MM.1S (cell line): ENCODE measurements around the gene CMIP.

Experiments
- DNase-seq: peaks from one replicate; pipeline ENCODE4 v3.0.0-alpha.2; 2015
- H2AFZ ChIP-seq: fragments of 300-600 bp; sonication (generic); 2 replicates; pipeline ENCODE4 v1.6.0; 2016; ENCODE audit warnings: antibody characterized with exemption, low read length
- H3F3A ChIP-seq: fragments of 300-600 bp; sonication (generic); 2 replicates; pipeline ENCODE4 v1.6.1; 2016; ENCODE audit warnings: mild to moderate bottlenecking, antibody characterized with exemption, low read length, moderate library complexity, mixed read lengths; ENCODE audit not compliant: insufficient read depth
- H3K27ac ChIP-seq: fragments of 300-600 bp; sonication (generic); 2 replicates; pipeline ENCODE4 v1.5.1; 2016; ENCODE audit warnings: mild to moderate bottlenecking, low read length
- H3K27me3 ChIP-seq: fragments of 300-600 bp; sonication (generic); replicated peaks from 2 replicates; pipeline ENCODE4 v1.6.0; 2016; ENCODE audit warnings: low read length; ENCODE audit not compliant: insufficient read depth
- H3K36me3 ChIP-seq: fragments of 300-600 bp; sonication (generic); replicated peaks from 2 replicates; pipeline ENCODE4 v1.6.1; 2016; ENCODE audit warnings: mild to moderate bottlenecking, low read length, mixed read lengths; ENCODE audit not compliant: insufficient read depth
- H3K4me1 ChIP-seq: fragments of 300-600 bp; sonication (generic); 2 replicates; pipeline ENCODE4 v1.6.1; 2016; ENCODE audit warnings: low read length, mixed read lengths
- H3K4me2 ChIP-seq: fragments of 300-600 bp; sonication (generic); 2 replicates; pipeline ENCODE4 v1.6.0; 2016; ENCODE audit warnings: low read depth, low read length
- H3K4me3 ChIP-seq: fragments of 300-600 bp; sonication (generic); 2 replicates; pipeline ENCODE4 v1.5.1; 2016; ENCODE audit warnings: low read length, mixed read lengths
- H3K79me2 ChIP-seq: fragments of 300-600 bp; sonication (generic); 2 replicates; pipeline ENCODE4 v1.6.1; 2016; ENCODE audit warnings: mixed run types, low read length, mixed read lengths
- H3K9ac ChIP-seq: fragments of 300-600 bp; sonication (generic); 2 replicates; pipeline ENCODE4 v1.6.1; 2016; ENCODE audit warnings: low read length, mixed read lengths
- H3K9me2 ChIP-seq: fragments of 300-600 bp; sonication (generic); replicated peaks from 2 replicates; pipeline ENCODE4 v1.6.1; 2016; ENCODE audit warnings: mild to moderate bottlenecking, low read length, mixed read lengths; ENCODE audit not compliant: insufficient read depth
- H3K9me3 ChIP-seq: fragments of 300-600 bp; sonication (generic); replicated peaks from 2 replicates; pipeline ENCODE4 v1.6.1; 2016; ENCODE audit warnings: mild to moderate bottlenecking, low read length, mixed read lengths; ENCODE audit not compliant: insufficient read depth
- H4K20me1 ChIP-seq: fragments of 300-600 bp; sonication (generic); 2 replicates; pipeline ENCODE4 v1.6.1; 2016; ENCODE audit warnings: mild to moderate bottlenecking, low read length, moderate library complexity, mixed read lengths; ENCODE audit not compliant: insufficient read depth
- EZH2 ChIP-seq: fragments of 300-600 bp; sonication (generic); optimal IDR thresholded peaks from 2 replicates; pipeline ENCODE3; 2017; ENCODE audit warnings: low read depth, mild to moderate bottlenecking, antibody characterized with exemption, low read length, mixed read lengths
- EZH2phosphoT487 ChIP-seq: fragments of 300-600 bp; sonication (generic); IDR thresholded peaks from 2 replicates; pipeline ENCODE4 v1.6.1; 2018; ENCODE audit warnings: antibody characterized with exemption, low read length
- TF ChIP-seq, protein P1 (sequence below): fragments of 300-600 bp; sonication (generic); IDR thresholded peaks from 2 replicates; pipeline ENCODE4 v1.5.1; 2016; ENCODE audit warnings: antibody characterized with exemption, low read length, mixed read lengths

The CMIP gene

DNA sequence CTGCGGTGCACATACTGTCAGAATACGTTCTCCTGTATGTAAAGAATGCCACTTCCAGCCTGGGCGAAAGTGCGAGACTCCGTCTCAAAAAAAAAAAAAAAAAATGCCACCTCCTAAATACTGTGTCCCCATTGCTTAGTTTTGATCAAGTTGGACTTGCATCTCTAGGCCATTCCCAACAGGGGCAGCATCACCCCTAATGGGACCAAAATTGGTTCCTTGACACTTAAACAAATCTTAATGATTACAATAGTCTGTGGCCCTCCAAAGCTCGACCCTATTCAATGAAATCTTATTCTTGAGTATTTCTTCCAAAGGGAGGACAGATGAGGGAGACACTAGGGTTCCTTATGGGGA, 179.8 kb downstream of the CMIP start:
- Histone ChIP-seq H3K4me2 (no peak overlapping the region), H3K27ac (no peak overlapping the region), H3K36me3 (no peaks in the 10 kb centered on the region), H3K9ac (no peak overlapping the region), H3K4me1 (peaks cover 16% of the 10 kb centered on the region), H3K4me3 (no peak overlapping the region), H4K20me1 (no peaks in the 10 kb centered on the region), H2AFZ (no peak overlapping the region), H3F3A (no peaks in the 10 kb centered on the region), H3K9me3 (no peaks in the 10 kb centered on the region), H3K79me2 (no peaks in the 10 kb centered on the region), H3K9me2 (no peaks in the 10 kb centered on the region), H3K27me3 (no peaks in the 10 kb centered on the region)
- TF ChIP-seq EZH2, result no peak
- TF ChIP-seq, protein P1, sequence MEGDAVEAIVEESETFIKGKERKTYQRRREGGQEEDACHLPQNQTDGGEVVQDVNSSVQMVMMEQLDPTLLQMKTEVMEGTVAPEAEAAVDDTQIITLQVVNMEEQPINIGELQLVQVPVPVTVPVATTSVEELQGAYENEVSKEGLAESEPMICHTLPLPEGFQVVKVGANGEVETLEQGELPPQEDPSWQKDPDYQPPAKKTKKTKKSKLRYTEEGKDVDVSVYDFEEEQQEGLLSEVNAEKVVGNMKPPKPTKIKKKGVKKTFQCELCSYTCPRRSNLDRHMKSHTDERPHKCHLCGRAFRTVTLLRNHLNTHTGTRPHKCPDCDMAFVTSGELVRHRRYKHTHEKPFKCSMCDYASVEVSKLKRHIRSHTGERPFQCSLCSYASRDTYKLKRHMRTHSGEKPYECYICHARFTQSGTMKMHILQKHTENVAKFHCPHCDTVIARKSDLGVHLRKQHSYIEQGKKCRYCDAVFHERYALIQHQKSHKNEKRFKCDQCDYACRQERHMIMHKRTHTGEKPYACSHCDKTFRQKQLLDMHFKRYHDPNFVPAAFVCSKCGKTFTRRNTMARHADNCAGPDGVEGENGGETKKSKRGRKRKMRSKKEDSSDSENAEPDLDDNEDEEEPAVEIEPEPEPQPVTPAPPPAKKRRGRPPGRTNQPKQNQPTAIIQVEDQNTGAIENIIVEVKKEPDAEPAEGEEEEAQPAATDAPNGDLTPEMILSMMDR, result no peak
- no peak for TF ChIP-seq EZH2phosphoT487
- DNase-seq, result no peak

DNA sequence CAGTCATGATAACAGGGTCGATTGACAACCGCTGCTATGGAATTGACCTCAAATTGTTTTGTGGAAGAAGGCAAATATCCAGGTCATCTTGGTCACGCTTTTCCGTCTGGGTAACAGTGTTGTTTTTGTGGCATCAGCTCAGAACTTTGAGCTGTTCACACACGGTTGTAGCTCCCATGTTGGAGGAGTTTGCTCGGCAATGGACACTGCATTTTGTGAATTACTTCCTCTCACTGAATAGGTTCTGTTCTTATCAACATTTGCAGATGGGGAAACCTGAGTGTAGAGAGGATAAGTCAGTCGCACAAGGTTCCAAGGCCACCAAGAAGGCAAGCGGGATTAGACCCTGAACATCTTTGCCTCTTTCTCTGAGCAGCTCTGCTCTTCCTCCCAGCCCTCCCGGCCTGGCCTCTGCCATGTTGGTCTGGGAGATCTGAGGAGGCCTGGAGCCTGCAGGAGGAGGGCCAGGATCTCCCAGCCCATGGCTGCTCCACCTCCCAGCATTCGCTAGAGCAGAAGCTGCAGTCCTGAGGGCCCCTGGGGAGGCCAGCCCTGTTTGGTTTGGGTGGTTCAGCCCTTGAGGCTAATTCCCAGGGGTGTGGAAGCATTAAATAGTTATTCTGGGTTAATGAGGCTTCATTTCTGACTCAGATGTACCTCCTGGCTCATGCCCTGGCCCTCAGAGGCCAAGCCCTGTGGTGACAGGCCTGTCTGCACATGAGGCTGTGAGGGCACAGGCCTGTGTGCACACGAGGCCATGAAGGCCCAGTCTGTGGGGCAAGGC, 180.3 kb downstream of the CMIP start:
- DNase-seq, result no peak
- Histone ChIP-seq H3K9ac (no peak overlapping the region), H3K27me3 (no peaks in the 10 kb centered on the region), H2AFZ (no peak overlapping the region), H3K79me2 (no peaks in the 10 kb centered on the region), H3K4me3 (no peak overlapping the region), H3F3A (no peaks in the 10 kb centered on the region), H3K9me2 (no peaks in the 10 kb centered on the region), H4K20me1 (no peaks in the 10 kb centered on the region), H3K4me2 (no peak overlapping the region), H3K36me3 (no peaks in the 10 kb centered on the region), H3K4me1 (peaks cover 16% of the 10 kb centered on the region), H3K9me3 (no peaks in the 10 kb centered on the region), H3K27ac (no peak overlapping the region)
- TF ChIP-seq EZH2phosphoT487, result no peak
- TF ChIP-seq EZH2, result no peak
- TF ChIP-seq, protein P1, result no peak

GRCh38 chr16:81625544-81626153, 181.0 kb downstream of the CMIP start:
- no peak overlapping the region for H3K4me2 ChIP-seq
- H3K9me2 ChIP-seq, result no peaks in the 10 kb centered on the region
- H4K20me1 ChIP-seq, result no peaks in the 10 kb centered on the region
- peaks cover 16% of the 10 kb centered on the region for H3K4me1 ChIP-seq
- H3K27ac ChIP-seq, result no peak overlapping the region
- H3K4me3 ChIP-seq, result no peak overlapping the region
- H3K79me2 ChIP-seq, result no peaks in the 10 kb centered on the region
- no peaks in the 10 kb centered on the region for H3K9me3 ChIP-seq
- H3F3A ChIP-seq, result no peaks in the 10 kb centered on the region
- H3K27me3 ChIP-seq, result no peaks in the 10 kb centered on the region
- H3K36me3 ChIP-seq, result no peaks in the 10 kb centered on the region
- no peak overlapping the region for H3K9ac ChIP-seq
- H2AFZ ChIP-seq, result no peak overlapping the region
- no peak for DNase-seq
- TF ChIP-seq EZH2 (no peak), EZH2phosphoT487 (no peak)
- TF ChIP-seq, protein P1, result no peak
